HepG2 (cell line): ENCODE data around the gene ATP8B2. TPM values are rescaled to one million over a fixed set of nuclear protein-coding genes. Genes with fewer than 3 reads are reported as not detected.

Experiments used
- ATF7 ChIP-seq, 2 experiments: fragments of 450-650 bp in 1 of 2; sonication (generic) in 1 of 2; formaldehyde crosslinking in 1 of 2; IDR thresholded peaks; 2 replicates each; pipeline versions ENCODE4 v1.4.0 to v1.6.1; 2016 to 2020; ENCODE audit warnings: antibody characterized with exemption in 1 of 2, mild to moderate bottlenecking in 1 of 2, missing genetic modification reagents in 1 of 2
- HIVEP1 ChIP-seq: sonication (generic); formaldehyde crosslinking; IDR thresholded peaks from 2 replicates; pipeline ENCODE4 v1.4.0; 2020; ENCODE audit warnings: mild to moderate bottlenecking, missing genetic modification reagents
- HOXA7 ChIP-seq: sonication (generic); formaldehyde crosslinking; IDR thresholded peaks from 2 replicates; pipeline ENCODE4 v1.8.1; 2022; ENCODE audit warnings: mild to moderate bottlenecking, missing genetic modification reagents, moderate library complexity
- JUN ChIP-seq: sonication (generic); formaldehyde crosslinking; IDR thresholded peaks from 2 replicates; pipeline ENCODE4 v1.4.0; 2020; ENCODE audit warnings: mild to moderate bottlenecking, missing genetic modification reagents
- MAFG ChIP-seq: sonication (generic); formaldehyde crosslinking; IDR thresholded peaks from 2 replicates; pipeline ENCODE4 v1.5.1; 2020; ENCODE audit warnings: mild to moderate bottlenecking, missing genetic modification reagents
- POLR2AphosphoS5 ChIP-seq: IDR thresholded peaks from 2 replicates; pipeline ENCODE4 v1.6.1; 2012; ENCODE audit warnings: low read depth, low read length
- RBAK ChIP-seq: sonication (generic); formaldehyde crosslinking; IDR thresholded peaks from 2 replicates; pipeline ENCODE4 v1.5.1; 2020; ENCODE audit warnings: mild to moderate bottlenecking, missing genetic modification reagents
- SP5 ChIP-seq: IDR thresholded peaks from 2 replicates; pipeline ENCODE4 v1.6.1; 2016; ENCODE audit warnings: low read depth, borderline replicate concordance
- SRF ChIP-seq: IDR thresholded peaks from 2 replicates; pipeline ENCODE4 v1.6.1; 2011; ENCODE audit warnings: mild to moderate bottlenecking, low read depth, low read length, moderate library complexity
- YY1 ChIP-seq: IDR thresholded peaks from 2 replicates; pipeline ENCODE4 v1.6.1; 2011; ENCODE audit warnings: low read length, low read depth, moderate library complexity, mild to moderate bottlenecking; ENCODE audit not compliant: insufficient read depth, insufficient replicate concordance
- ZC3H4 ChIP-seq: sonication (generic); formaldehyde crosslinking; IDR thresholded peaks from 2 replicates; pipeline ENCODE4 v1.4.0; 2020; ENCODE audit warnings: missing genetic modification reagents, borderline replicate concordance
- ZNF614 ChIP-seq: IDR thresholded peaks from 2 replicates; pipeline ENCODE4 v1.6.1; 2018; ENCODE audit warnings: missing biosample characterization, missing genetic modification reagents, inconsistent platforms, borderline replicate concordance
- ZNF672 ChIP-seq: sonication (generic); formaldehyde crosslinking; IDR thresholded peaks from 2 replicates; pipeline ENCODE4 v1.8.1; 2022; ENCODE audit warnings: missing genetic modification reagents
- polyA plus RNA-seq, 8 experiments: library from polyadenylated mRNA; depleted of rRNA in 3 of 8; stranded (reverse) in 7 of 8; unstranded in 1 of 8; fragments of >200 nt; fragmentation: Illumina TruSeq in 4 of 8; extraction: Trizol in 4 of 8; gene quantifications; 2 replicates each; pipeline versions ENCODE4 v1.2.1 to v1.2.3, GENCODE V29; 2011 to 2016; ENCODE audit warnings: low read depth in 4 of 8, missing spikeins in 1 of 8, mixed read lengths in 1 of 8; ENCODE audit not compliant: insufficient read depth in 1 of 8
- total RNA-seq, 5 experiments: library from RNA; depleted of rRNA; stranded (reverse); fragments of >200 nt; fragmentation: Illumina TruSeq; extraction: Trizol; gene quantifications; 2 replicates each; pipeline ENCODE4 v1.2.3, GENCODE V29; 2016; ENCODE audit warnings: low read depth in 1 of 5
- TF ChIP-seq, protein P1 (sequence below): sonication (generic); formaldehyde crosslinking; IDR thresholded peaks from 2 replicates; pipeline ENCODE4 v1.5.1; 2020; ENCODE audit warnings: missing genetic modification reagents, mild to moderate bottlenecking, borderline replicate concordance
- TF ChIP-seq, protein P2 (sequence below): sonication (generic); formaldehyde crosslinking; IDR thresholded peaks from 2 replicates; pipeline ENCODE4 v1.8.1; 2023; ENCODE audit warnings: mild to moderate bottlenecking, missing genetic modification reagents
- TF ChIP-seq, protein P3 (sequence below): sonication (generic); formaldehyde crosslinking; IDR thresholded peaks from 2 replicates; pipeline ENCODE4 v1.4.0; 2020; ENCODE audit warnings: missing genetic modification reagents, borderline replicate concordance
- TF ChIP-seq, protein P4 (sequence below): sonication (generic); formaldehyde crosslinking; IDR thresholded peaks from 2 replicates; pipeline ENCODE4 v1.4.0; 2020; ENCODE audit warnings: mild to moderate bottlenecking, missing genetic modification reagents
- TF ChIP-seq, protein P5 (sequence below): sonication (generic); formaldehyde crosslinking; IDR thresholded peaks from 2 replicates; pipeline ENCODE4 v1.4.0; 2020; ENCODE audit warnings: low read depth, mild to moderate bottlenecking, missing genetic modification reagents
- TF ChIP-seq, protein P6 (sequence below): sonication (generic); formaldehyde crosslinking; IDR thresholded peaks from 2 replicates; pipeline ENCODE4 v1.9.0; 2021; ENCODE audit warnings: missing genetic modification reagents, borderline replicate concordance

ATP8B2 gene
- total and polyA plus RNA-seq, 2 of the 13 experiments (the other 11 are each of a cell fraction or from before 2014, with no cell fraction given), result 20.4 to 39.3 TPM

DNA sequence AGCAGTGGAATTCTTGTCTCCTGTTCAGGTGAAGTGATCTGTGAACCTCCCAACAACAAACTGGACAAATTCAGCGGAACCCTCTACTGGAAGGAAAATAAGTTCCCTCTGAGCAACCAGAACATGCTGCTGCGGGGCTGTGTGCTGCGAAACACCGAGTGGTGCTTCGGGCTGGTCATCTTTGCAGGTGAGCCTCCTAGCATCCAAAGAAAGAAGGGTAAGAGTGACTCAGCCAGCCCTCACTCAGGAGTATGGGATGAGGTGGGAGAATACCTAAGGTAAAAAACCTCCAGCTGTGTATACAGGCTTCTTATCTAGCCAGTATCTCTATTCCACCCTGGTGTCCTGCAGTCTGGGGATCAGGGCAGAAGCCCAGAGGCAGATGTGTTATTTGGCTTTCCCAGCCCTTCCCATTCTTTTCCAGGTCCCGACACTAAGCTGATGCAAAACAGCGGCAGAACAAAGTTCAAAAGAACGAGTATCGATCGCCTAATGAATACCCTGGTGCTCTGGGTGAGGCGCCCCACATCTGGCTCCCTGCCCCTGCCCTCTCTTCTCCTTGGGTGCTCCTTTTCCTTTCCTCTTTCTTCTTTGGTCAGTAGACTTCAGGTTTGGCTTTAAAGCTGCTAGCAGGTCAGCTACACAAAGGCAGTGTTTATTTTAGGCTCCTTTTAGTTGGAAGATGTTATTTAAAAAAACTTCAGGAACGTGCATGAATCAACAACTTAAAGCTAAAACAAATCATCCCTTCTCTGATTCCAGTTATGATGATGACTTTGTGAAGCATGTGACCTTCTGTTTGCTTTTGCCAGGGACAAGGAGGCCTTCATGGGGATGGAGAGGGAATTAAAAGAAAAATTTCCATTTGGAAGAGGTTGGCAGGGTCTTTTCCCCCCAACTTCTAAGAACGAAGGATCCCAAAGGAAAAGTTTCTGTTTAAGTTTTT lies 9.0 kb downstream of the ATP8B2 start (continued):
- TF ChIP-seq, protein P1, sequence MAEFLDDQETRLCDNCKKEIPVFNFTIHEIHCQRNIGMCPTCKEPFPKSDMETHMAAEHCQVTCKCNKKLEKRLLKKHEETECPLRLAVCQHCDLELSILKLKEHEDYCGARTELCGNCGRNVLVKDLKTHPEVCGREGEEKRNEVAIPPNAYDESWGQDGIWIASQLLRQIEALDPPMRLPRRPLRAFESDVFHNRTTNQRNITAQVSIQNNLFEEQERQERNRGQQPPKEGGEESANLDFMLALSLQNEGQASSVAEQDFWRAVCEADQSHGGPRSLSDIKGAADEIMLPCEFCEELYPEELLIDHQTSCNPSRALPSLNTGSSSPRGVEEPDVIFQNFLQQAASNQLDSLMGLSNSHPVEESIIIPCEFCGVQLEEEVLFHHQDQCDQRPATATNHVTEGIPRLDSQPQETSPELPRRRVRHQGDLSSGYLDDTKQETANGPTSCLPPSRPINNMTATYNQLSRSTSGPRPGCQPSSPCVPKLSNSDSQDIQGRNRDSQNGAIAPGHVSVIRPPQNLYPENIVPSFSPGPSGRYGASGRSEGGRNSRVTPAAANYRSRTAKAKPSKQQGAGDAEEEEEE, result no peak
- TF ChIP-seq SP5 (CRISPR knock-in tag), result peak; percentile 12; the same call in 1 of the 2 replicates
- TF ChIP-seq, protein P2, sequence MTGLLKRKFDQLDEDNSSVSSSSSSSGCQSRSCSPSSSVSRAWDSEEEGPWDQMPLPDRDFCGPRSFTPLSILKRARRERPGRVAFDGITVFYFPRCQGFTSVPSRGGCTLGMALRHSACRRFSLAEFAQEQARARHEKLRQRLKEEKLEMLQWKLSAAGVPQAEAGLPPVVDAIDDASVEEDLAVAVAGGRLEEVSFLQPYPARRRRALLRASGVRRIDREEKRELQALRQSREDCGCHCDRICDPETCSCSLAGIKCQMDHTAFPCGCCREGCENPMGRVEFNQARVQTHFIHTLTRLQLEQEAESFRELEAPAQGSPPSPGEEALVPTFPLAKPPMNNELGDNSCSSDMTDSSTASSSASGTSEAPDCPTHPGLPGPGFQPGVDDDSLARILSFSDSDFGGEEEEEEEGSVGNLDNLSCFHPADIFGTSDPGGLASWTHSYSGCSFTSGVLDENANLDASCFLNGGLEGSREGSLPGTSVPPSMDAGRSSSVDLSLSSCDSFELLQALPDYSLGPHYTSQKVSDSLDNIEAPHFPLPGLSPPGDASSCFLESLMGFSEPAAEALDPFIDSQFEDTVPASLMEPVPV (CRISPR knock-in tag), result no peak
- TF ChIP-seq ZNF672, result no peak
- no peak for TF ChIP-seq SRF
- TF ChIP-seq, protein P3, sequence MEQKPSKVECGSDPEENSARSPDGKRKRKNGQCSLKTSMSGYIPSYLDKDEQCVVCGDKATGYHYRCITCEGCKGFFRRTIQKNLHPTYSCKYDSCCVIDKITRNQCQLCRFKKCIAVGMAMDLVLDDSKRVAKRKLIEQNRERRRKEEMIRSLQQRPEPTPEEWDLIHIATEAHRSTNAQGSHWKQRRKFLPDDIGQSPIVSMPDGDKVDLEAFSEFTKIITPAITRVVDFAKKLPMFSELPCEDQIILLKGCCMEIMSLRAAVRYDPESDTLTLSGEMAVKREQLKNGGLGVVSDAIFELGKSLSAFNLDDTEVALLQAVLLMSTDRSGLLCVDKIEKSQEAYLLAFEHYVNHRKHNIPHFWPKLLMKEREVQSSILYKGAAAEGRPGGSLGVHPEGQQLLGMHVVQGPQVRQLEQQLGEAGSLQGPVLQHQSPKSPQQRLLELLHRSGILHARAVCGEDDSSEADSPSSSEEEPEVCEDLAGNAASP, result peak; percentile 64; the same call in 1 of the 2 replicates
- TF ChIP-seq MAFG (CRISPR knock-in tag), result no peak
- TF ChIP-seq POLR2AphosphoS5, result no peak
- TF ChIP-seq ZC3H4, result no peak
- TF ChIP-seq YY1, result no peak
- TF ChIP-seq, protein P4, sequence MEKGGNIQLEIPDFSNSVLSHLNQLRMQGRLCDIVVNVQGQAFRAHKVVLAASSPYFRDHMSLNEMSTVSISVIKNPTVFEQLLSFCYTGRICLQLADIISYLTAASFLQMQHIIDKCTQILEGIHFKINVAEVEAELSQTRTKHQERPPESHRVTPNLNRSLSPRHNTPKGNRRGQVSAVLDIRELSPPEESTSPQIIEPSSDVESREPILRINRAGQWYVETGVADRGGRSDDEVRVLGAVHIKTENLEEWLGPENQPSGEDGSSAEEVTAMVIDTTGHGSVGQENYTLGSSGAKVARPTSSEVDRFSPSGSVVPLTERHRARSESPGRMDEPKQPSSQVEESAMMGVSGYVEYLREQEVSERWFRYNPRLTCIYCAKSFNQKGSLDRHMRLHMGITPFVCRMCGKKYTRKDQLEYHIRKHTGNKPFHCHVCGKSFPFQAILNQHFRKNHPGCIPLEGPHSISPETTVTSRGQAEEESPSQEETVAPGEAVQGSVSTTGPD (CRISPR knock-in tag), result peak; percentile 80
- no peak for TF ChIP-seq RBAK (CRISPR knock-in tag)
- TF ChIP-seq HOXA7, result no peak
- TF ChIP-seq, protein P5, sequence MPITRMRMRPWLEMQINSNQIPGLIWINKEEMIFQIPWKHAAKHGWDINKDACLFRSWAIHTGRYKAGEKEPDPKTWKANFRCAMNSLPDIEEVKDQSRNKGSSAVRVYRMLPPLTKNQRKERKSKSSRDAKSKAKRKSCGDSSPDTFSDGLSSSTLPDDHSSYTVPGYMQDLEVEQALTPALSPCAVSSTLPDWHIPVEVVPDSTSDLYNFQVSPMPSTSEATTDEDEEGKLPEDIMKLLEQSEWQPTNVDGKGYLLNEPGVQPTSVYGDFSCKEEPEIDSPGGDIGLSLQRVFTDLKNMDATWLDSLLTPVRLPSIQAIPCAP (CRISPR knock-in tag), result no peak
- no peak for TF ChIP-seq JUN (CRISPR knock-in tag)
- TF ChIP-seq ZNF614 (CRISPR knock-in tag), result peak; percentile 42; the same call in 1 of the 2 replicates
- no peak for TF ChIP-seq ATF7 (IDR thresholded peaks at IDR 0.05)
- no peak for TF ChIP-seq ATF7 (CRISPR knock-in tag; IDR thresholded peaks at IDR 0.05)
- no peak for TF ChIP-seq HIVEP1 (CRISPR knock-in tag)
- TF ChIP-seq, protein P6, sequence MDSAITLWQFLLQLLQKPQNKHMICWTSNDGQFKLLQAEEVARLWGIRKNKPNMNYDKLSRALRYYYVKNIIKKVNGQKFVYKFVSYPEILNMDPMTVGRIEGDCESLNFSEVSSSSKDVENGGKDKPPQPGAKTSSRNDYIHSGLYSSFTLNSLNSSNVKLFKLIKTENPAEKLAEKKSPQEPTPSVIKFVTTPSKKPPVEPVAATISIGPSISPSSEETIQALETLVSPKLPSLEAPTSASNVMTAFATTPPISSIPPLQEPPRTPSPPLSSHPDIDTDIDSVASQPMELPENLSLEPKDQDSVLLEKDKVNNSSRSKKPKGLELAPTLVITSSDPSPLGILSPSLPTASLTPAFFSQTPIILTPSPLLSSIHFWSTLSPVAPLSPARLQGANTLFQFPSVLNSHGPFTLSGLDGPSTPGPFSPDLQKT (CRISPR knock-in tag), result no peak
